Femur (tissue), 1 donor: ENCODE measurements around the gene IGSF8.

Experiments used
- DNase-seq: peaks from one replicate; pipeline ENCODE4 v3.0.0-alpha.2; 2017

IGSF8 gene

DNA sequence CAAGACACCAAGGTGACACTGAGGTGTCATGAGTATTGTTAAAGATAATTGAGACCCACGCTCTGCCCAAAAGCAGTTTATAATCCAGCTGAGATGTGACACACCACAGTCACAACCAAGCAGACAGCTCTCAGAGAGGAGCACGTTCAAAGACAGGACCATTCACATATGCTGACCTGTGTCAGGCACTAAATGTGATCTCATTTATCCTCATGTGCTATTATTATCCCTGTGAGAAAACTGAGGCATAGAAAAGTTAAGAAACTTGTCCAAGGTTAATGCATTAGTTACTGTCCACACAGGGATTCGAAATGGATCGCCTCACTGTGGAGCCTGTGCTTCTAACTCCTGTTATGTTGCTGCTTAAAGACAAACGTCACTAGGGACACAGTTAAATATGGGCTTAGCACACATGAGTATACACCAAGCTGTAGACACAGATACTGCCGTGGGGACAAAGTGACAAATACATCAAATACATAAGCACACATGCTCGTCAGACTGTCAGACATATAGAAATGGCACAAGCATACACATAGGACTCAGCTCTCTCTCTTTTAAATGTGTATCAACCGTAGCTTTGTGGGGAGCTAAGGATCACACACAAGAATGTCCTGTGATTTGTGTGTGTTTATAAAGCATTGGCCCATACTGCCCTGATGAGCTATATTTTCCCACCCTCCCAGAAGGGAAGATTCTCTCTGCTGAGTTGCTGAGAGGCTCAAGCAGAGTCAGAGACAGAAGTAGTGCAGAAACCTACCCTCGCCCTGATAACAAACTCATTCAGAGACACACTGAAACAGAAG lies 3.5 kb upstream of the IGSF8 start:
- DNase-seq: no peak

DNA sequence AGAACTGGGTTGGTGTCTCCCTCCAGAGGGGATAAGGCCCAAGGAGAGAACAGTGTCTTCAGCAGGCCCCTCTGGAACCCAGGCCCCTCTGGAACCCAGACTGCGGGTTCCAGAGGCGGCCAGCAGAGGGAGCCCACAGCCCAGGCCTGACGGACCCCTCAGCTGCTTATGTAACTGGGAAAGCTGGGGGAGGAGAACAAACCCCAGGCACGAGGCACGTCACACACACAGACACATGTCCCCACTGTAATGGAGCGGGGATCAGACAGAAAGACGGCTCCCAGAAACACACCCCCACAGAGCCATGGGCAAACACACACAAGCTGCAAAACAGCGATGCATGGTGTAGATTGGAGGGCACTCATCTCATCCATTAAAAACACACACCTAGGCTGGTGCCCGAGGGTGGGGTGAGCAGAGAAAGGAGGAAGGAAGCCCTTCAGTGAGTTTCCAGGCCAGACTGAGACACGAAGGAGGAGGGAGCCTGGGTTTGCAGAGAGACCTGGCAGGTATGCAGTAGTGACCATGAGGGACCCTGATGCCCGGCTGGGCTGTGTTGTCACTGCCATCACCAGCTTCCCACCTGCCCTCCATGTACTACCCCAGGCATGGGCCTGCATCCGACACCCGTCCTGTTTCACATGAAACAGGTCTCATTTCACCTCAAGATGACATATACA lies 2.8 kb upstream of the IGSF8 start:
- DNase-seq: peak; percentile 85

DNA sequence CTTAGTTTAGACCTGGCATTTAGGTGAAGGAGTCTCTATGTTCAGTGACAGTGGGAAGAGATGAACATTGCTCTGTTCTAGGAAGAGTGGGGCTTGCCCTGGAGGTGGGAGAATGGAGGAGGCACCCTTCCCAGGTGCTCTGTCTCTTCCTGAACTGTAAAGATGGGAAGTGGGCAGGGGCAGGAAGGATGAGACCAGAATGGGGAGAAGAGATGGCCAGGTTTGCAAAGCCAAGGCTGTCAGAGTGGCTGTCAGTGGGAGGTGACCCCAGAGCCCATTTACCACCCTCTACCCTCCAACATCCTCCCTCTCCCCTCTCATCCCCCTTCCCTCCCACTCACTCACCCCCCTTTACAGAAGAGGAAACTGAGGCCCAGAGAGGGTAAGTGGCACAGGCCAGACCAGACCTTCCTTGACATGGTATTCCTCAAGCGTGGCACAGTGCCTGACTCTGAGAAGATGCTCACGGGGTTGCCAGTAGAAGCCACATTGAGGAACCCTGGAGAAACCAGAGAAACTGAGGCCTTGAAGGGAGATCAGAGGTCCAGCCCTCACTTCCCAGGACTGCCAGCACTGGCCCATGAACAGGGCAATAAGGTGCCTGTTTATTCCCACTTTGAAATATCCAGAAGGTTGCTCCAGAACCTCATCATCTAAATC lies 1.4 kb upstream of the IGSF8 start:
- no peak for DNase-seq

DNA sequence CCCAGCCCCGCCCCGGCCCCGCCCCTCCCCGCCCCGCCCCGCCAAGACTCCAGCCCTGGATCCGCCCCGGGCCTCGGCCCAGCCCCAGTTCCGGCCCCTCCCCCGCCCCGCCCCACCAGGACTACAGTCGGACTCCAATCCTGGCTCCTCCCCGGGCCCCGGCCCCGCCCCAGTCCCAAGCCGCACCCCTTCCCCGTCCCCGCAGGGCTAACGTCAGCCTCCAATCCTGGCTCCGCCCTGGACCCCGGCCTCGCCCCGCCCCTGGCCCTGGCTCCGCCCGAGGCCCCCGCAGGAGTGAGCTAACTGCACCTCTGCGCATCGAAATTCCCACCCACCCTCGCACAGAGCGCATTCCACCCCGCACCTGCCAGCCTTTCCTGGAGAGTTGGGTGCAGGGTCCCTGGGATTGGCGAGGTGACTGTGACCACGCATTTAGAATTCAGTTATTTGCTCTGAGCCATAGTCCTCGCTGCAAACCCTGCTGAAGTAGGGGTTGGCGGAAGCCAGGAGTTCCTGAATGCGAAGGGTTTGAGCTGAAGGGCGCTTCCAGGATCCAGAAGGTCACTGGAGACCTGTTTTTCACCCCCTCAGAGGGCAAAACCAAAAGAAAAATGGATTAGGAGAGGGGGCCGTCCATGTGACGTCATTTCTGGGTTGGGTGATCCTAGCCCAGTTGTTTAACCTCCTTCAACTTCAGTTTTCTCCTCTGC lies 588 bp upstream of the IGSF8 start:
- DNase-seq: peak; percentile 99

DNA sequence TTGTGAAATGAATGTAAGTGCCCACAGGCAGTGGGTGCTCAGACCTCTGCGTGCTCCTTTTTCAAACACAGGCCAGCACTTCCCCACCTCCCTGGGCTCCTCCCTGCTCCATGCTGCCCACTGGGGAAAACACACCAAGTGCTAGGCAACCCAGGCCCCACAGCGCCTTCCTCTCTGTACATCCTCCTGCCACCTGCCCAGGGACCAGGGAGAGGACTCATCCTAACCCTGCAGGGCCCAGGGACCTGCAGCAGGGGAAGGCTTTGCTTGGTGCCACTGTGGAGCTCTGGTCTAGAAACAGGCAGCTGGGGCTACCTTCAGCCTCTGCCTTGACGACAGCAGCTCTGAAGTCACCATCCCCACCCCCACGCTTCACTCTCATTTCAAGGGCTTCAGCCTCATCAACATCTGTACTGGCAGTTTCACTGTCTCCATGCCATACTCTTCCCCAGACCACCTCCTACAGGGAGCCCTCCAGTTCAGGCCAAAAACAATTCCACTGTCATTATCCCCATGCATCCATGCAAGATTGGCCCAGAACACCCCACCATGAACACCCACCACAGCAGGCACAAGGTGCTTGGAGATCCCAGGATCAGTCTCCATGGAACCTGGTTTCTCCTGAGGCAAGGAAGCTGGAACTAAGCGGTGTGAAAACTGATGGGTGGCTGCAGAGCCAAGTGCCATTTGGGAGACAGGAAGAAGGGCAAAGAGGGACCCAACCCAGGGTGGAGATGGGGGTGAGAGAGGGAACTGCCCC lies 1.1 kb downstream of the IGSF8 start:
- no peak for DNase-seq

DNA sequence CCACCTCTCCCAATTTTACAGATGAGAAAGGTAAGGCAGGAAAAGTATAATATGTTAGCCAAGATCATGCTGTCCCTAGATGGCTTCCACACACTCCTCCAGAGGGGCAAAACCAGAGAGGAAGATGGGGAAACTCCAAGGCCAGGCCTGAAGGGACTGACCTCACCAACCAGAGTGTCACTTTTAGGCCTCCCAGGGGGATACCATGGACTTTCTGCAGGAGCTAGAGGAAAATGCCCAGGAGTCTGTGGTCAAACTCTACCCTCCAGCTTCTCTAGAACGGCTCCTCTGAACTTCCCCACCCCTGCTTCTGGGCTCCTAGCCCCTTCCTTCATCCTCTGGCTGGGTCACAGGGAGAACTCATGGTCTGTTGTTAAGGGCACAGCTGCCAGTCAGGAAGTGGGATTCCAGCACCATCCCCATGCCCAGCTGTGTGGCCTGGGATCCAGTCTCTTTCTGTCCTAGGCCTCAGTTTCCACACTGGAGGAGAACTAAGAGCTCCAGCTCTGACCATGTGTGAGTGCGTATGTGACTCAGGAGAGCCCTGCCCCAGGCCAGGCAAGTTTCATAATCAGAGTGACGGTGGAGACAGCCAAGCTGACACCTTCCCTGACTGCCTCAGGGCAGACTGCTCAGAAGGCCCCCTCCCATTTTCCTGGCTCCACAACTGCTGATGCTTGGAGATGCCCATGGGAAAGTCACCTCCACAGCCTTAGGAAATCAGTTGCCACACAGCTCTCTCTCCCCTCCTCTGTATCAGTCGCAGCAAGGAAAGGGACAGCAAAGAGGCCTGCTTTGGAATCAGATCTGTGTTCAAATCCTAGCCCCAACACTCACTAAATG lies 1.9 kb downstream of the IGSF8 start:
- no peak for DNase-seq

DNA sequence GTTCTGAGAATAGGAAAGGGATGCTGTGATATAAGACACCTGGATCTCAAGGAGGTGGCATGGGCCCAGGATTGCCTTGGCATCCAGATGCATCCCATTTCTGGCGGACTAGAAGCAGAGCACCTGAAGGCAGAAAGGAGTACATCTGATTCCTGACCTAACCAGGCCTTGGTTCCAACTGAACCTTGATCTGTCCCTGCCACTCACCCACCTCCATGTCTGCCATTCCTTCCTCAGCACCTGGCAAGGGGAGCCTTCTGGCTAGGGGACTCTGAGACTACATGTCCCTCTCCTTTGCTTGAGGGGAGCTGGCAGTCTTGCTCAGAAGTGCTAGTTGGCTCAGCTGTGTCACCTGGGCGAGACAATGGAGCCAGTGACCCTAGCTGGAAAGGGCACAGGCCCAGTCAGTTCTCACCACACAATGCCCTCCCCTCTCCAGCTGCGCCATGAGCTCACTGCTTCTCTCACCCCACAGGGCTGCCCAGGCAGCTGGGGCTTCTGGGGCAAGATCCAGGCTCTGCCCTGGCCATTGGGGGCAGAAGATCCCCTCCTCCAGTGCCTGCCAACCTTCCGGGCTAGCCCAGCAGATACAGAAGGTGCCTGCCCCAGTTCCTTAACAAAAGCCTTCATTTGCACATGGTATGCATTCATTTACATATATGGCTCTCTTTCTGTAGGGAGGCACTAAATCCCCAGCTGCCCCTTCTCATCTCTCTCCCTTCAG lies 2.9 kb downstream of the IGSF8 start:
- no peak for DNase-seq

DNA sequence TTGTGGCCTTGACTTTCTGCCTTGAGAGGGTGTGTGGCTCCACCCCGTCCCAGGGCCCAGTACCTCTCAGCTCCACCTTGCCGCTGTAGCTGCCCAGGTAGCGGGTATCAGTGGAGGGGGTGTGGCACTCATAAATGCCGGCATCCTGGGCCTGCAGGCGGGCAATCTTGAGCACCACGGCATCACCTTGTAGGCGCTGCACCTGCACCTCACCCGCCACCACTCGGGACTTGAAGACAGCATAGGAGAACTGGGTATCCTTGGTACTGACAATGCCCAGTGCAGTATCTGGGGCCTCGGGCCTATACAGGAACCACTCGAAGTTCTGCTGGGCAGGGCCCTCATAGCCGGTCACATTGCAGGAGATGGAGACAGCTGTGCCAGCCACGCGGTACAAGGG lies 3.6 kb downstream of the IGSF8 start:
- no peak for DNase-seq

DNA sequence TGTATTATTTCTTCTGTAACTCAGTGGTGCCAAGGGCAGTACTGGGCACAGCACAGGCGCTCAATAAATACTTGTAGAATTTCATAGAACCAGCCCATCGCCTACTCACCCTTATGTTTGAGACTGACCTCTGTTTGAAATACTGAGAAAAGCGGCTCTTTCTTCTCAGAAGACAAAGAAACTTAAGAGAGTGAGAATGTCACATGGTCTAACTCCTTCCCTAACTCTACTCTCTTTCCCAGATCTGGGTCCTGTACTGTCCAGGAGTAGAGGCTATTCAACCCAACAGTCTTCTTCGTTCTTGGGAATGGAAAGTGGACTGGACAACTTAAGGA lies 4.2 kb downstream of the IGSF8 start:
- no peak for DNase-seq

DNA sequence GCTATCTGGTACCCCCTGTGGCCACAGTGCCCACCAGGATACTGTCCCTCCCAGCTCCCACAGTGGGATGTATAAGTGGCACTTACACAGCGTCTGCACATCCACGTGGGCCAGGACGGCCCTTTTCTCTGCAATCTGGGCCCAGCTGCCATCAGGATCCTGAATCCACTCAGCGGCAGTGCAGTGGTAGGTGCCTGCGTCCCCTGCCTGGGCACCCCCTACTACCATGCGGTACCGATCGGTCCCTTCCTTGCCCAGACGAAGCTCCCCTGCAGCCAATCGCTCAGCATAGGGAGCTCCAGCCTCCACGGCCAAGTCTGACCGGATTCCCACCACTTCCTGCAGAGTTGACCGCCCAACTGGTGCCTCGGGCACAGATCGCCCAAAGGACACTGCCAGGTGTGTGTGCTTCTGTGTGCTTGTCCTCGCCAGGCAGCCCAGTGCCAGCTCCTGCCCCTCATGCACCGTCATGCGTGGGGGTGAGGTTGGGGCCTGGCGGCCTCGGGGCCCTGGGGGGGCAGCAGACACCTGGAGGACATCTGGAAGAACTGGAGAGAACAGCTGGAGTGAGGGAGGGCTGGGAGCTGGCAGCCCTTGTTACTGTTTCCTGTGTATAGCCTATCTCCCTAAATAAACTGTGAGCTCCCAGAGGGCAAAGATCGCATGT lies 4.7 kb downstream of the IGSF8 start:
- DNase-seq: no peak

DNA sequence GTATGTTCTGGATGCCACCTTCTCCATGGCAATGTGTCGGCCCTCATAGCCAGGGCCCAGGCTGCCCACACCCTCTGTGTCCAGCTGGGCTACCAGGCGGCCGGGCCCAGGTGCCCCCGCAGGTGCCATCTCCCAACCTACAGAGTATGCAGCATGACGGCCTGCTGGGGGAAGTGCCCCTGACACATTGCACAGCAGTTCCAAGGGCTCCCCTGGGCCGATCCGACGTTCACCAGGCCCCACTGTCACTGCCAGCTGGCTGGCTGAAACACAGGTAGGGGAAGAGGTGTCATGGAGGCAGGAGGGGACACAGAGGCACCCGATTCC lies 5.4 kb downstream of the IGSF8 start:
- no peak for DNase-seq

DNA sequence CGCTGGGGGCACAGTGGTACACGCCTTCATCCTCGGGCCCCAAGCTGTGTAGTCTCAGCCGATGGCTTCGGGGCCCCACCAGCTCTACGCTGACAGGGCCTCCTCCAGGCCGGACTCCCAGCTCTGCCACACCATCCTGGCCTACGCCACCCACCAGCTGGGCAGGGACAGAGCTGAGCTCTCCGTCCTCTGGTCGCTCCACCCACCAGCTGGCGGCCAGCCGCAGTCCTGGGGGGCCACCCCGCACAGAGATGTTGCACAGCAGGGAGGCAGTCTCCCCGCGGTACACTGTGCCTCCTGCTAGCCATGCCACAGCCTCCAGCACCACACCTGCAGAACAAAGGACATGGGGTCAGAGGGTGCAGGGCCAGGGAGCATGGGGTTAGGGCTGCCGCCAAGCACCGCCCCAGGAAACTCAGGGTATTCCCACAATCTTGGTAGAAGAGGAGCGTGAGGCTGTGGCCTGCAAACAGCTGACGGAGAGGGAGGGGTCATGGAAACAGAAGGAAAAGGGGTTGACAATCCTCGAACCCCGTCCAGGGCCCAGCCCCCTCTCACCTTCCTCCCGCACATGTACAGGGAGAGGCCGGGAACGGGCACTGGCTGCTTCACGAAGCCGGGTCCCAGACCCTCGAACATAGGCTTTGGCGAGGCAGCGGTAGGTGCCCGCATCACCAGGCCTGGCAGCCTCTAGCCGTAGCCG lies 5.9 kb downstream of the IGSF8 start:
- no peak for DNase-seq

DNA sequence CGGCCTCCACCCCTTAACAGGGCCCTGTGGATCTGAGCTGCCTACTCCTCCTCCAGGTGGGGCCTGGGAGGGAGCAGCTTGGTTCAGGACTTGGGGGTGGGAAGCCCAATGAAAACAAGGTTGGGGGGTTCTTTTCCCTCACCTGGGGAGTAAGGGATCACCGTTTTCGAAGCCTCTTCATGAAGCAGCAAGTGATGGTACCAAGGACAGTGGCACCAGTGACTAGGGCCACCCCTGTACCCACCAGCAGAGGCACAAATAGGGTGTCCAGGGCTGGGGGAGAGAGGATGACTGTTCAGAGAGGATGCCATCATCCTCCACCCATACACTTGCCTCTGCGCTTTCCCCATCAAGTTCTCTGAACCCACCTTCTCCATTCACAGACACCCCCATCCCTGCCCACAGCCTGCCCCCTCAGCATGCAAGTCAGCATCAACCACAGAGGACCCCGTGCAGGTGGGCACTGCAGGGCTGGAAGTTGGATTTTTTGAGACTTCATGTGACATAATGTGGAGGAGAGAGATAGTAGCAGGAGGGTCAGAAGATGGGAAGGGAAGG lies 6.7 kb downstream of the IGSF8 start:
- DNase-seq: no peak

DNA sequence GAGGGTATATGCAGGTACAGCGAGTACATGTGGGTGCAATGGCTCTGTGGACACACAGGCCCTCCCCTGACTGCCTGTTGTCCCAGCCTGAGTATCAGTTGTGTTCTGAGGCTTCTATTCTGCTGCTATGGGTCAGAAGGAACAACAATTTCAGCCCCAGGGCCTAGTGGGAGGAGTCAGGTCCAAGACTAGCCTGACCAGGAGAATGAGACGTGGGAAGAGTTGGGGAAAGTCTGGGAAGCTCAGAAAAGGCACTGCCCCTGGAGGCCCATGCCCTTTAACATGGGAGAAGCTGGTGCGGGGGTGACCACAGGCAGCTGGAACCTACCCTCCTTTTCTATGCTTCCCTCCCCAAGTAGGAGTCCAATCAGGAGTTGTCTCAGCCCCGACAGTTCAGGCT lies 7.7 kb downstream of the IGSF8 start:
- DNase-seq: no peak

DNA sequence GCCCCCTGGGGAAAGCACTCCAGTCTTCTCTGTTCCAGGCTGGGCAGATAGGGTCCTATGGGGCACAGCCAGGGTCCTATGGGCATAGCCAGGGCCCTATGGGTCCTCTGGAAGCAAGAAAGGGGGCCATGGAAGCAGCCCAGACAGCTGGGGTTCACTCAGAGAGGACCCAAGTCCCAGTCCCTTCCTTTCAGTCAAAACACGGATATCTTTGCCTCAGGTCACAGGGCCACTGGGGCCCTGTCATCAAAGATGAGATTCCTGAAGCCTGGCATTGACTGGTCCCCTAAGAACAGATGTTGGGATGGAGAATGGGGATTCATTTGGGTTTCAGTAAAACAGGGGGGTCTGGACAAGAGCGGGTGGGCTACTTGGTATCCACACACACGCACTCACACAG lies 8.5 kb downstream of the IGSF8 start:
- no peak for DNase-seq

DNA sequence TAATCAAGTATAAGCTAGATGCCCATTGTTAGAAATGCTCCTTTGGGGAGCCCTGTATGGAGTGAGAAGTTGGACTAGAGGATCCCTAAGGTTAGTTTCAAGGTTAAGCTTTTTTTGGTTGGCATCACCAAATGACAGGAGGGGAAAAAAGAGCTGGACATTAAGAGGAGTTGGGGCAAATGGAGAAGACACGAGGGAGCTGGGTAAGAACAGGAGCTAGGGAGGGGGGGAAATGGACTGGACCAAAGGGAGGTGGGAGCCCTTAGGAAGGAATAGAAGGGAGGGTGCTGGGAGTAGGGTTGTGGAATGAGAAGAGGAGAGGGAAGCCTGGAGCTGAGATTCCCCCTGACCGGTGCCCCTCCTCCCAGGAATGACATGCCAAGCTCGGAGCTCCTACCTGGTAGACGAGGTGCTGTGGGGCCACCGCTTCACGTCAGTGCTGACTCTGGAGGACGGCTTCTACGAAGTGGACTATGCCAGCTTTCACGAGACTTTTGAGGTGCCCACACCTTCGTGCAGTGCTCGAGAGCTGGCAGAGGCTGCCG lies 11.2 kb downstream of the IGSF8 start:
- DNase-seq: no peak

DNA sequence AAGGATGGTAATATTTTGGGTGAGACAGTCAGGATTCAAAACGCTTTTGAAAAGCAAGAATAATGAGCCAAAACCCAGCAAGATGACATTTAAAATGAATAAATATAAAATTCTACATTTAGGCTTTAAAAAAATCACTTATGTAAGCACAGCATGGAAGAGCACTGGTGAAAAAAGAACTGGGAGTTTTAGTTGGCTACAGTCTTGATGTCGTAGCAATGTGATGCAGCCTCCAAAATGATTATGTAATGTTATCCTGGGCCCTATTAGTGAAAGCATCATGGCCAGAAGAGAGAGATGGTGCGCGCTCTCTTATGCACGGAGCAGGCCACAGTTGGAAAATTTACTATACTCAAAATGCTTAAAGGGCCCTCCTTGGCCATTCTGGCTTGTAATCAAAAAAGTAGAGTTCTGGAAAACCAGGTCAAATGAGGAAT lies 11.9 kb downstream of the IGSF8 start:
- no peak for DNase-seq

DNA sequence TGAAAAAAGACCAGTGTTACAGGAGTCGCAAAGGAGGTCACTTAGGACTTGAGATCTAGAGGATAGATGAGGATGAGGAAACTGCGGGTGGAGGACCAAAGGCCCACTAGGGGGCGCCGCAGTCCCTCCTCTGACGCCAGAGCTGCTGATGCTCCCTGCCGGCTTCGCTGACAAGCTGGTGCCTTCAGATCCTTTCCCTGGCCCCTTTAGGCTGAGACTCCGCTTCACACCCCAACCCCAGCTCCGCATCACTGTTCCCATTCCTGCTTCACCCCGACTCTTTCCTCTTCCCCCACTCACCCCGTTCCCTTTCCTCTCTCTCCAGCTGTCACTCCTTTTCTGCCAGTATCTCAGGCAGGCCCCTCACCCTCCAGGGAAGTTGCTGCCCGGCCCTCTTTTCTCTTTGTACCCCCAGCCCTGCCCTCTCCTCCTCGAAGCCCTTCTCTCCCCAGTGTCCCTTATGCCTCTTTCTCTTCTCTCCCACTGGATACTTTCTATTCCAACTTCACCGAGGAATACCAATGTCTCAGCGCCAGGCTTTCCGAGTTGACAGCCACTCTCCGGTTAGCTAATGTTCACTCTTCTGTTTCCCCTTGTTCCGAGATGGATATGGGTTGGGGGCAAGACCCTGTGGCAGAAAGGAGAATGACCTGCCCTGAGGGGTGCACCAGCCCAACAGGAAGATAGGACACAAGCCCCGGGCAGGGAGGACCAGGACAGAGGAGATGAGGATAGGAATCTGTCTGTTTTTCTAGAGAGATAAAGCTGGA lies 12.5 kb downstream of the IGSF8 start:
- peak; percentile 87 for DNase-seq
